CD14-positive monocyte (primary cell): Measurements from ENCODE around the gene UNC13C. TPM values are rescaled to one million over a fixed set of nuclear protein-coding genes. Genes with fewer than 3 reads are reported as not detected.

Source experiments
- DNase-seq, 3 donors: peaks; one replicate each; pipeline ENCODE4 v3.0.0-alpha.2; 2011 to 2022
- H2AFZ ChIP-seq: 2 replicates; pipeline ENCODE4 v1.6.0; 2012; ENCODE audit warnings: mild to moderate bottlenecking, low read depth, low read length, inconsistent platforms; ENCODE audit not compliant: insufficient read depth, poor library complexity, severe bottlenecking
- H3K27ac ChIP-seq, 2 donors: 1 replicate in 1 of 2; 2 replicates in 1 of 2; pipeline ENCODE4 v1.5.1; 2012 to 2013; ENCODE audit warnings: low read length in 2 of 2, control low read depth in 1 of 2, inconsistent platforms in 1 of 2, low read depth in 1 of 2, mild to moderate bottlenecking in 1 of 2
- H3K27me3 ChIP-seq, 2 donors: one replicate each; pipeline versions ENCODE4 v1.6.0 to v1.6.1; 2011 to 2013; ENCODE audit warnings: low read length in 2 of 2; ENCODE audit not compliant: control insufficient read depth in 2 of 2, insufficient read depth in 2 of 2
- H3K36me3 ChIP-seq, 2 donors: replicated peaks in 1 of 2; 1 replicate in 1 of 2; 2 replicates in 1 of 2; pipeline versions ENCODE4 v1.5.1 to v1.6.1; 2012 to 2013; ENCODE audit warnings: low read length in 2 of 2, control low read depth in 1 of 2, inconsistent platforms in 1 of 2, mild to moderate bottlenecking in 1 of 2; ENCODE audit not compliant: insufficient read depth in 2 of 2, control insufficient read depth in 1 of 2
- H3K4me1 ChIP-seq, 2 donors: 1 replicate in 1 of 2; 2 replicates in 1 of 2; pipeline versions ENCODE4 v1.5.1 to v1.6.1; 2012 to 2013; ENCODE audit warnings: low read length in 2 of 2, control low read depth in 1 of 2, inconsistent platforms in 1 of 2, mild to moderate bottlenecking in 1 of 2, moderate library complexity in 1 of 2; ENCODE audit not compliant: insufficient read depth in 2 of 2, control insufficient read depth in 1 of 2
- H3K4me2 ChIP-seq: replicated peaks from 2 replicates; pipeline ENCODE3; 2012; ENCODE audit warnings: low read length, moderate library complexity, mild to moderate bottlenecking; ENCODE audit not compliant: poor library complexity, severe bottlenecking; ENCODE audit errors: extremely low read depth
- H3K4me3 ChIP-seq, 3 experiments: fragments of 200-600 bp in 1 of 3; sonication (generic) in 1 of 3; replicated peaks in 1 of 3; 1 replicate in 2 of 3; 2 replicates in 1 of 3; pipeline ENCODE4 v1.5.1; 2011 to 2013; ENCODE audit warnings: low read length in 3 of 3, mild to moderate bottlenecking in 3 of 3, control low read depth in 2 of 3, low read depth in 2 of 3, inconsistent platforms in 1 of 3, moderate library complexity in 1 of 3
- H3K79me2 ChIP-seq: 2 replicates; pipeline ENCODE4 v1.6.0; 2012; ENCODE audit warnings: mild to moderate bottlenecking, control low read depth, inconsistent platforms, low read length, moderate library complexity; ENCODE audit not compliant: insufficient read depth
- H3K9ac ChIP-seq: 2 replicates; pipeline ENCODE4 v1.6.0; 2017; ENCODE audit warnings: low read length, mild to moderate bottlenecking; ENCODE audit not compliant: insufficient read depth, poor library complexity, severe bottlenecking
- H3K9me3 ChIP-seq, 2 donors: replicated peaks in 1 of 2; 1 replicate in 1 of 2; 2 replicates in 1 of 2; pipeline versions ENCODE4 v1.5.1 to v1.6.1; 2012 to 2013; ENCODE audit warnings: low read length in 2 of 2, control low read depth in 1 of 2; ENCODE audit not compliant: control insufficient read depth in 1 of 2, insufficient read depth in 1 of 2
- H4K20me1 ChIP-seq: 2 replicates; pipeline ENCODE4 v1.6.0; 2012; ENCODE audit warnings: mild to moderate bottlenecking, low read length, control low read depth, moderate library complexity; ENCODE audit not compliant: insufficient read depth
- H3K27ac Mint-ChIP-seq, 7 donors: one replicate each; pipeline ENCODE4 v1.8.0; 2020; ENCODE audit warnings: mild to moderate bottlenecking in 7 of 7, mixed read lengths in 7 of 7, moderate library complexity in 6 of 7, inconsistent platforms in 2 of 7
- H3K27me3 Mint-ChIP-seq, 3 donors: one replicate each; pipeline ENCODE4 v1.8.0; 2021 to 2022; ENCODE audit warnings: low read depth in 3 of 3, mild to moderate bottlenecking in 3 of 3, mixed read lengths in 3 of 3, moderate library complexity in 3 of 3, inconsistent platforms in 1 of 3
- H3K36me3 Mint-ChIP-seq, 2 donors: one replicate each; pipeline ENCODE4 v1.8.0; 2020; ENCODE audit warnings: mixed read lengths in 2 of 2, inconsistent platforms in 1 of 2, mild to moderate bottlenecking in 1 of 2
- H3K4me1 Mint-ChIP-seq: one replicate; pipeline ENCODE4 v1.8.0; 2020; ENCODE audit warnings: mild to moderate bottlenecking, mixed read lengths
- H3K4me3 Mint-ChIP-seq, 2 donors: one replicate each; pipeline ENCODE4 v1.8.0; 2020; ENCODE audit warnings: mild to moderate bottlenecking in 2 of 2, mixed read lengths in 2 of 2, moderate library complexity in 1 of 2
- H3K9me3 Mint-ChIP-seq, 7 donors: one replicate each; pipeline ENCODE4 v1.8.0; 2020 to 2022; ENCODE audit warnings: mixed read lengths in 7 of 7, mild to moderate bottlenecking in 6 of 7, moderate library complexity in 6 of 7, inconsistent platforms in 2 of 7
- CTCF ChIP-seq: fragments of 200-600 bp; IDR thresholded peaks from one replicate; pipeline ENCODE4 v1.8.0; 2022; ENCODE audit warnings: antibody characterized with exemption, mild to moderate bottlenecking
- WGBS: methylation state at CpG from one replicate; pipeline ENCODE4 v1.1.5; 2013; ENCODE audit warnings: missing lambda C conversion rate; ENCODE audit not compliant: insufficient coverage; 5-methylcytosine and 5-hydroxymethylcytosine counted together
- intact Hi-C, 2 donors: fragments of 100-400 bp; cut with micrococcal nuclease; formaldehyde crosslinking; loops; one replicate each; pipeline versions ENCODE4 v1.15.0 to v1.15.1; 2023
- polyA plus RNA-seq, 3 donors: library from polyadenylated mRNA; depleted of rRNA in 1 of 3; unstranded in 2 of 3; stranded (reverse) in 1 of 3; fragments of 300-500 nt in 2 of 3; fragments of >200 nt in 1 of 3; fragmentation: Illumina TruSeq in 2 of 3; gene quantifications; 1 replicate in 2 of 3; 2 replicates in 1 of 3; pipeline ENCODE4 v1.2.3, GENCODE V29; 2012 to 2021

UNC13C gene
- polyA plus RNA-seq, 3 donors, result not detected

DNA sequence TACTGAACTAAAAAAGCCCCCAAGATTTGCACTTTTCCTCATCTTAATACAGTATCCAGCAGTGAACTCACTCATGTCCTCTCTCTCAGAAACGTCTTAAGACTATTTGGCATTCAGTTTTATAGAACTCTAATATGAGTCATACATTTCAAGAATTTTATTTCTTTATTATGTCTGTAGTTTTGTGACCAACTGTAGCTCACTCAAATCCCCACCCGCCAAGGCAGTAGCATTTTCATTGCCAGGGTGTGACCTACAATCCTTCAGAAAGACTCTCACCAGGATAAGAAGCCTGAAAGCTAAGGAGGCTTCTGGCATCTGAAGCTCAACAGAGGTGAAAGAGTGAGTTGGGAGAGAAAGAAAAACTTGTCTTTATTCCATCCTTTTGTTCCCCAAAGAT is 681.4 kb downstream of the UNC13C start:
- no peak overlapping the region for H3K9ac ChIP-seq
- no peak for DNase-seq
- H4K20me1 ChIP-seq, result no peaks in the 10 kb centered on the region
- TF ChIP-seq CTCF, result no peak
- Mint-ChIP-seq H3K4me1 (no peaks in the 10 kb centered on the region), H3K9me3 (peaks cover 0 to 10% (median 2%) of the 10 kb centered on the region in 7 donors), H3K27me3 (peaks cover 0 to 2% (median 2%) of the 10 kb centered on the region in 3 donors), H3K4me3 (no peak overlapping the region), H3K27ac (no peak overlapping the region), H3K36me3 (no peaks in the 10 kb centered on the region)
- H3K79me2 ChIP-seq, result no peaks in the 10 kb centered on the region
- no peaks in the 10 kb centered on the region for H3K27me3 ChIP-seq
- no CpG with 5 or more reads among the region's 2 CpGs for WGBS
- H2AFZ ChIP-seq, result no peak overlapping the region
- no peaks in the 10 kb centered on the region for H3K9me3 ChIP-seq
- H3K4me1 ChIP-seq, result no peaks in the 10 kb centered on the region
- intact Hi-C loops, result no loop called here
- H3K27ac ChIP-seq, result no peak overlapping the region
- no peak overlapping the region for H3K4me2 ChIP-seq
- no peaks in the 10 kb centered on the region for H3K36me3 ChIP-seq
- H3K4me3 ChIP-seq, result no peak overlapping the region

DNA sequence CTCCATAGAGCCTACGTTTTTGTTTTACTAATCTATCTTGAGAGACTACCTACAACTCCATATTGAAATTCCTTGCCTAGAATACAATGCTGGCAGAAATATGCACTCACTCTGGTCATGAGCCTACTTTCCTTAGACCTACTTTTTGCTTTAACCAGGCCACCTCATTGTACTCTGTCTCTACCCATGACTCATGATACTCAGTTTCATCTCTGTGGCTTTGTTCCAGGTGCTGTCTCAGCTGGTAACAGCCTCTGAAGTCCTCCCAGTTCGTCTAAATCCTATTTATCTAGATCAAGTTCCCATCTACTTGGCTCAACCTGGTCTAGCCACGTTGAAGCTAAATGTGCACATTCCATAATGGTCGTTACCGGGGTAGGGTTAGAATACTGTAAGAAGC is 682.1 kb downstream of the UNC13C start:
- Mint-ChIP-seq H3K36me3 (no peaks in the 10 kb centered on the region), H3K9me3 (peaks cover 0 to 10% (median 3%) of the 10 kb centered on the region in 7 donors)
- intact Hi-C loops, result no loop called here

More for the DNA sequence above, 682.1 kb downstream of the UNC13C start:
- no peaks in the 10 kb centered on the region for H3K4me1 ChIP-seq
- no peak overlapping the region for H3K4me2 ChIP-seq
- H3K79me2 ChIP-seq, result no peaks in the 10 kb centered on the region
- H3K27ac ChIP-seq, result no peak overlapping the region
- no peaks in the 10 kb centered on the region for H3K9me3 ChIP-seq
- no peak overlapping the region for H2AFZ ChIP-seq
- Mint-ChIP-seq H3K4me1 (no peaks in the 10 kb centered on the region), H3K27ac (no peak overlapping the region), H3K27me3 (peaks cover 0 to 2% (median 2%) of the 10 kb centered on the region in 3 donors), H3K4me3 (no peak overlapping the region)
- no peaks in the 10 kb centered on the region for H3K27me3 ChIP-seq
- WGBS, result no CpG with 5 or more reads among the region's 5 CpGs
- no peak for DNase-seq
- no peak overlapping the region for H3K9ac ChIP-seq
- no peak for TF ChIP-seq CTCF
- H4K20me1 ChIP-seq, result no peaks in the 10 kb centered on the region
- H3K36me3 ChIP-seq, result no peaks in the 10 kb centered on the region
- no peak overlapping the region for H3K4me3 ChIP-seq
